ENCODE data around the gene TRAPPC3L. TPM values are rescaled to one million over a fixed set of nuclear protein-coding genes. Genes with fewer than 3 reads are reported as not detected.
A peak's percentile ranks its signal among the peaks of the same experiment; 100 is the strongest.

TRAPPC3L gene
- total and polyA plus RNA-seq, 3 donors from 2014 or later: 0.37 to 0.39 TPM; not detected in 1

DNA sequence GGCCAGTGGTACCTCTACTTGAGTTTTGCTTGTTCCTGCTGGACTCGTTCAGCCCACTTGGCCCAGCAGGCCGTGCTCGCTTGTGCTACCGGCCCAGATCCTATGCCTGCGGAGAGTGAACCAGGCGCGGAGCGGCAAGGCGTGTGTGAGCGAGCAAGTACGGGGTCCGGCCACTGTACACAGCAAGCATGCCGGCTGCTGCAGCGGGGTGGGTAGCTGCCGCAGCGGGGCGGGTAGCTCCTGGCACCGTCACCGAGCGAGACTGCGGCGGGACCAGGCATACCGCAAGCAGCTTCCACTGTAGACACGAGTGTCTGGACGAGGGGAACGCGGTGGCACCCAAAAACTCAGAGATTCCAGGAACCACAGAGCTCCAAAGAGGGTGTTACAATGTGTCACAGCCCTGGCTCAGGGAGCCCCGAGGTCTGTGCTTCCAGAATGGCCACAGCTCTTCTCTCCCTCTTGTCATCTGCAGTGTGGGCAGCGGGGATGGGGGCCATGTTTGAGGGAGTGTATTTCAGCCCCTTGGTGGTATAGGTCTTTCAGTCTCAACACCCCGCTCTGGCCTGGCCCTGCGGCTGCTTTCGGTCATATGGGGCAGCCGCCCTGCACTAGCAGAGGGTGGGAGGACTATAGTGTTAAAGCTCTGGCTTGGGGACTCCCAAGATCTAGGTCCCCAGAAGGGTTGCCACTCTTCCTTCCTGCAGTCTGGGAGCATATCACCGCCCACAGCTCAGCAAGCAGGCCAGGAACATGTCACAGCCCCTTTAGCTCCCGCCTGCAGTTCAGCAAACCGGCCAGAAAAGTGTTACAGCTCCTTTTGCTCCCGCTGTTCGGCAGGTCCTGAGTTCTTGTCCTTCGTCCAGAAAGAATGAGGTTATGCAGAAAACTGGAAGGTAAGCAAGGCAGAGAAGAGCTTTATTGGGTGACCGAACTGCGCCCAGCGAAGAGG is 19.7 kb upstream of the TRAPPC3L start:
- intact Hi-C loops (cut with DNase I; ENCODE audit: low total_unique reads): no loop called here
- no peaks in the 10 kb centered on the region for H3K27me3 ChIP-seq
- no peaks in the 10 kb centered on the region for H3K9me3 ChIP-seq
- TF ChIP-seq POLR2A (IDR thresholded peaks at IDR 0.05): no peak
- TF ChIP-seq, protein P1, sequence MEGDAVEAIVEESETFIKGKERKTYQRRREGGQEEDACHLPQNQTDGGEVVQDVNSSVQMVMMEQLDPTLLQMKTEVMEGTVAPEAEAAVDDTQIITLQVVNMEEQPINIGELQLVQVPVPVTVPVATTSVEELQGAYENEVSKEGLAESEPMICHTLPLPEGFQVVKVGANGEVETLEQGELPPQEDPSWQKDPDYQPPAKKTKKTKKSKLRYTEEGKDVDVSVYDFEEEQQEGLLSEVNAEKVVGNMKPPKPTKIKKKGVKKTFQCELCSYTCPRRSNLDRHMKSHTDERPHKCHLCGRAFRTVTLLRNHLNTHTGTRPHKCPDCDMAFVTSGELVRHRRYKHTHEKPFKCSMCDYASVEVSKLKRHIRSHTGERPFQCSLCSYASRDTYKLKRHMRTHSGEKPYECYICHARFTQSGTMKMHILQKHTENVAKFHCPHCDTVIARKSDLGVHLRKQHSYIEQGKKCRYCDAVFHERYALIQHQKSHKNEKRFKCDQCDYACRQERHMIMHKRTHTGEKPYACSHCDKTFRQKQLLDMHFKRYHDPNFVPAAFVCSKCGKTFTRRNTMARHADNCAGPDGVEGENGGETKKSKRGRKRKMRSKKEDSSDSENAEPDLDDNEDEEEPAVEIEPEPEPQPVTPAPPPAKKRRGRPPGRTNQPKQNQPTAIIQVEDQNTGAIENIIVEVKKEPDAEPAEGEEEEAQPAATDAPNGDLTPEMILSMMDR (IDR thresholded peaks at IDR 0.05): no peak
- WGBS, 2 donors: 19 to 46% methylated on average over 6 to 42 of the region's 42 CpGs
- DNase-seq: peak; percentile 27
- H3K4me1 ChIP-seq: peaks cover 6% of the 10 kb centered on the region
- H3K4me3 ChIP-seq: peak overlapping the region; percentile 1 to 29
- H3K36me3 ChIP-seq (ENCODE audit: low read depth, missing control alignments): no peaks in the 10 kb centered on the region
- H3K27ac ChIP-seq: no peak overlapping the region

DNA sequence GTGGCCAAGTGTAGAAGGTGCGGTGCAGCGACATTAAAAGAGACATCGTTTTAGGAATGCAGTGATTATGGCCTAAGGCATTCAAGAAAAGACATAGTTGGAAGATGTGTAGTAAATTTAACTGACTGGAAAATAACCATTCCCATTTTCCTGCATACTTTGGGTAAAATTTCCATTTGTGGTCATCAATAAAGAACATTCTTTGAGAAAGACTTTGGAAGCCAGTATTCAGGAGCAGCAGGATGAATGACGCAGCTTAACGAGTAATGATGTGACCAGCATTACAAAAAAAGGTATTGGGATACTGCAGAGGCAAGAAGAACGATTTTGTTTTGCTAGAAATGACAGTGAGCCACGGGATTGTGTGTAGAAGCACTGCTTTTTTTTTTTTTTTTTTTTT is 18.8 kb upstream of the TRAPPC3L start:
- Histone ChIP-seq H3K9me3 (no peaks in the 10 kb centered on the region), H3K27me3 (no peaks in the 10 kb centered on the region), H3K27ac (no peak overlapping the region), H3K36me3 (ENCODE audit: low read depth, missing control alignments) (no peaks in the 10 kb centered on the region), H3K4me1 (peaks cover 3% of the 10 kb centered on the region), H3K4me3 (no peak overlapping the region)
- TF ChIP-seq POLR2A (IDR thresholded peaks at IDR 0.05): no peak
- TF ChIP-seq, protein P1 (IDR thresholded peaks at IDR 0.05): no peak
- DNase-seq: no peak
- WGBS, 2 donors: 64 to 76% methylated on average over 7 of the region's 7 CpGs
- intact Hi-C loops (cut with DNase I; ENCODE audit: low total_unique reads): no loop called here

DNA sequence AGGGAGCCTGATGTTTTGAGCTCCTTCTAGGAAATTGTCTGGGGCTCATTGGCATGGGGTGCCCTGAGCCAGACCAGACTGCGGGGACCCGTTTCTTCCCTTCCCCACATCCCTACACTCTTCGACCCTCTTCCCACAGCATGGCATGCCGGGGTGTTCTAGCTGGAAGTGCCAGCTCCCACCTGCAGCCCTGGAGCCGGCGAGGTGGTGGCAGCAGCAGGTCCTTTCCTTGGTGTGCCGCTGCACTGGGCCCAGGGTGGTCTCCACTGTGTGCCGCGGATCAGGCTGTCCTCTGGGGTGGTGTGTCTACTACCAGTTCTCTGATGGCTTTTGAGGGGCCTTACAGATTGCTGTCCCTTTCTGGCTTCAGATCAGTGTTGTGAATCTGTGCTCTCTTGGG is 18.3 kb upstream of the TRAPPC3L start:
- Histone ChIP-seq H3K36me3 (ENCODE audit: low read depth, missing control alignments) (no peaks in the 10 kb centered on the region), H3K4me3 (no peak overlapping the region), H3K27ac (no peak overlapping the region), H3K4me1 (peaks cover 3% of the 10 kb centered on the region), H3K9me3 (no peaks in the 10 kb centered on the region), H3K27me3 (no peaks in the 10 kb centered on the region)
- DNase-seq: no peak
- intact Hi-C loops (cut with DNase I; ENCODE audit: low total_unique reads): no loop called here
- 78 to 90% methylated on average over 4 to 7 of the region's 9 CpGs for WGBS, 2 donors
- no peak for TF ChIP-seq POLR2A (IDR thresholded peaks at IDR 0.05)
- TF ChIP-seq, protein P1 (IDR thresholded peaks at IDR 0.05): no peak

DNA sequence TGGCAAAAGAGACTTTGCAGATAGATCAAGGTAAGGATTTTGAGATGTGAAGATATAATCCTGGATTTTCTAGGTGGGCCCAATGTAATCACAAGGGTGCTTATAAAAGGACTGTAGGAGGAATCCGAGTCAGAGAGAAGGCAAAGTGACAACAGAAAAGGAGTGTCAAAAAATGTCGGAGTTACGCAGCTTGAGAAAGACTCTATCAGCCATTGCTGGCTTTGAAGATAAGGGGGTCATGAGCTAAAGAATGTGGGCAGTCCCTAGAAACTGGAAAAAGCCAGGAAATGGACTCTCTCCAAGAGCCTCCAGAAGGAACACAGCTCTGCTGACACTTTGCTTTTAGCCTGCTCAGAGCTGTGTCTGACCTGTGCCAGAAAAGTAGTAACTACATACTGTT is 17.1 kb upstream of the TRAPPC3L start:
- no peak overlapping the region for H3K27ac ChIP-seq
- H3K36me3 ChIP-seq (ENCODE audit: low read depth, missing control alignments): no peaks in the 10 kb centered on the region
- no peak for DNase-seq
- no peak for TF ChIP-seq POLR2A (IDR thresholded peaks at IDR 0.05)
- TF ChIP-seq, protein P1 (IDR thresholded peaks at IDR 0.05): no peak
- peaks cover 3% of the 10 kb centered on the region for H3K4me1 ChIP-seq
- 31 to 39% methylated on average over 3 of the region's 3 CpGs for WGBS, 2 donors
- no peaks in the 10 kb centered on the region for H3K27me3 ChIP-seq
- intact Hi-C loops (cut with DNase I; ENCODE audit: low total_unique reads): no loop called here
- no peaks in the 10 kb centered on the region for H3K9me3 ChIP-seq
- H3K4me3 ChIP-seq: no peak overlapping the region
